GM19328 (cell line): Measurements from ENCODE around the gene MGAT2.
"Not testable (repeated sequence)": the region's sequence is repeated elsewhere in the genome, so short reads cannot be mapped to it uniquely, and the experiment has no call there.

Source experiments
- ATAC-seq: cut with Tn5 transposase; IDR thresholded peaks from one replicate; pipeline ENCODE4 v1.9.1; 2021; ENCODE audit warnings: mild to moderate bottlenecking, moderate library complexity; ENCODE audit not compliant: unreplicated experiment

The MGAT2 gene

DNA sequence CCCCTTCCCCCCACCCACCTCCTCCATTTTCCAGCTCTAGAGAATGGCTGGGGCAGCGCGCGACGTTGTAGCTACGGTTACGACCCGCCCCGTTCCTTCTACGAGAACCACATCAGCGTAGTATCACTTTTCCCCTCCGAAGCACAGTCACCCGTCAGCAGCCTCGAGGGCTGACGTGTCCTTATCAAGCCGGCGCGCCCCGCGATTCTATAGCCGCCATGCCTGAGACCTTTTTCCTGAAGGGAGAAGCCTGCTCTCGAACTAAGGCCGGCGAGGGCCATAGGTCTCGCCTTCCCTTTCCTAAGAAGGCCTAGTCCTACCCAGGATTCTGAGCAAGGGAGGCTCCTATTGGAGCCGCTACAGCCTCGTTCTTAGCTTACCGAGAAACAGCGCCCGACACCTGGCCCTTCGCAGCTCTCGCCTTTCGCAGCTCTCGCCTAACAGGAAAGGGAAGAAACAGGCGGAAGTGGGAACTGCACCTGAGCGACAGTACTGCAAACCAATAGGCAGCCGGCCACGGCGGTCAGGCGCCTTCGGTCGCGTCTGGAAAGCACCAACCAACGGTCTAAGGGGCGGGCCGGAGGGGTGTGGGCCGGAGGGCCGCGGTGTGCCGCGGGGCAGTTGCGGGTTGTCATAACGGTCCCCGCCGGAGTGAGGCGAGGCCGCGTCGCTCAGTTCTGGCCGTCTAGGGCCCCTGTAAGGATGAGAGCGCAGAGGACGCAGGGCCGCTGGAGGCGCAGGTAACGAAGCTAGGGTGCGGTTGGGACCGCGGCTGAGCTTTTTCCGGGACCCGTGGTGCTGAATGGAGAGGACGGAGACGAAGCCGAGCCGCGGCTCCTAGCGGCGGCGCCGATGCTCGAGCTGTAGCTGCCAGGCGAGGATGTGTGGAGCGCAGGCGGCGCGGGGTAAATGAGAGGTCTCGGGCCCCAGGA lies at the start of gene MGAT2, which contains the start of gene RPL36AL:
Gene MGAT2 (plus strand): TSS at position 618 of the 932 bp plus-strand sequence. CDS start 470 bp downstream, outside the sequence.
Gene RPL36AL (minus strand): TSS at position 445 of the 932 bp plus-strand sequence. CDS start 1,522 bp downstream, outside the sequence.
- ATAC-seq, result peak; percentile 94

DNA sequence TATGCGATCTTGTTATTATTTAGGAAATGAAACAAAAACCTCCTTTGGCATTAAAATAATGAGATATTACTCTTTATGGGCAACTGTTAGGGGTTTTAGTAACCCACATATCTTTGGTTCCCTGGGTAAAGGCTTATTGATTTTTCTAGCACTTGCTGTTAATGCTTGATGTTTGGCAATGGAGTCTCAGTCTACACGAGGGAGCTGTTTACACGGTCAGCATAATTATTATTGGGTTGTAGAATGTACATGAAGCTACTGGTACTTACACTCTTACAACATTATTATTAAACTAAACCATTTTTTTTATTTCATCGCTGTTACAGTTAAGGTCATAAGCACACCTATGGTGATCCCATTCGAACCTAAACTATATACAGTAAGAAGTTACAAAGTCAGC lies 46.6 kb upstream of the MGAT2 start:
- ATAC-seq, result no peak

DNA sequence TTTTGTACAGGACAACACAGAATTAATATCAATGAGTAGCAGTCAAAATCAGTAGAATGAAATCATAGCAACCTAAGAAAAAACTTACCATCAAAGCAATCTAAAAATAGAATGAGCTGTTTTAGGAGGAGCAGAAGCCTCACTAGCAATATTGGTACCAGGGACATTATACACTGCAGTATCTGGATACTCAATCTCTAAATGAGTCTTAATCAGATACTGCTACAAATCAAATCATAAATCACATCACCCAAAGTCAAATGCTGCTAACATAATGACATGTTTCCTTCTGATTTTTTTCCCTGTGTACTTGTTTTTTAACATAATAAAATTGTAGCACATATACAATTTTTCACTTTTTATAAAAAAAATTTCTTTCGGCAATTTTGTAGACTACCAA lies 42.5 kb upstream of the MGAT2 start:
- no peak for ATAC-seq

DNA sequence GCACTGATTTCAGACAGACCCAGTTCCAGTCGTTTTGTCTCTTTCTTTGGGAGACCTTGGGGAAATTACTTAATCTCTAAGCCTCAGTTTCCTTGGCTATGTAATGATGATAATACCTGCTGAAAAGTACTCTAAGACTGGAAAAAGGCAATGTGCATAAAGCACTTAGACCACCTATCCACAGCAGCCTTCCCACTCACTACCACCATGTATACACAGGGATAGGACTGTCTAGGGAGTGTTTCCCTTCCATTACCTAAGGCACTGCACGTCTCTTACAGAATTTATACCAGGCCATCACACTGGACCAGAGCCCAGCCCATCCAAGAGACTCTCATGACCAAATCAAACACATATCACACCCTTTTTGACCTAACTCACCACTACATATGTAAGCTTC lies 40.8 kb upstream of the MGAT2 start:
- no peak for ATAC-seq

DNA sequence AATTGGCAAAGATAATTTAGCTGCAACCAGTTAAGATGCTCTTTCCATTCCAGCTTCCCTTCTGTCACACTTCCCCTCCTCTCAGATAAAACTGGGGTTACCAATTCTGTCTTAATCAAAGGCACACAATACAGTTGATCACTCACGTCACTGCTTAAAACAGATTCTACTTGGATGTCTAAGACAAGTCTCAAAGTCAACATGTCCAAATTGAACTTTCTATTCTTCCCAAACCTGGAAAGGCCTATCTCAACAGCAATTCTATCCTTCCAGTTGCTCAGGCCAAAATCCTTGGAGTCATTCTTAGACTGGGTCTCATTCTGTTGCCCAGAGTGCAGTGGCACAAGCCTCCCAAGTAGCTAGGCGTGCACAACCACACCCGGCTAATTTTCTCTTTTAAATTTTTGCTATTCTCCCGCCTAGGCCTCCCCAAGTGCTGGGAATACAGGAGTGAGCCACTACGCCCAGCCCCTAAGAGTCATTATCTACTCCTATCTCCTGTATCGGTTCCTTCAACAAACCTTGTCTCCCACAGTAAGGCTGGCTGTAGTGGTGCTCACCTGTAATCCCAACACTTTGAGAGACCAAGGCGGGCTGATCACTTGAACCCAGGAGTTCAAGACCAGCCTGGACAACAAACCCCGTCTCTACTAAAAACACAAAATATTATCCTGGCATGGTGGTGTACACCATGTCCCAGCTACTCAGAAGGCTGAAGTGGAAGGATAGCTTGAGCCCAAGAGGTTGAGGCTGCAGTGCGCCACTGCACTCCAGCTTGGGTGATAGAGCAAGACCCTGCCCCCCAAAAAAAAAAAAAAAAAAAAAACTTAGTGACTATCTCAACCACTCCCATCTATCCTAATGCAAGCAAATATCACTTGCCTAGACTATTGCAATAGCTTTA lies 39.1 kb upstream of the MGAT2 start:
- ATAC-seq, result no peak

DNA sequence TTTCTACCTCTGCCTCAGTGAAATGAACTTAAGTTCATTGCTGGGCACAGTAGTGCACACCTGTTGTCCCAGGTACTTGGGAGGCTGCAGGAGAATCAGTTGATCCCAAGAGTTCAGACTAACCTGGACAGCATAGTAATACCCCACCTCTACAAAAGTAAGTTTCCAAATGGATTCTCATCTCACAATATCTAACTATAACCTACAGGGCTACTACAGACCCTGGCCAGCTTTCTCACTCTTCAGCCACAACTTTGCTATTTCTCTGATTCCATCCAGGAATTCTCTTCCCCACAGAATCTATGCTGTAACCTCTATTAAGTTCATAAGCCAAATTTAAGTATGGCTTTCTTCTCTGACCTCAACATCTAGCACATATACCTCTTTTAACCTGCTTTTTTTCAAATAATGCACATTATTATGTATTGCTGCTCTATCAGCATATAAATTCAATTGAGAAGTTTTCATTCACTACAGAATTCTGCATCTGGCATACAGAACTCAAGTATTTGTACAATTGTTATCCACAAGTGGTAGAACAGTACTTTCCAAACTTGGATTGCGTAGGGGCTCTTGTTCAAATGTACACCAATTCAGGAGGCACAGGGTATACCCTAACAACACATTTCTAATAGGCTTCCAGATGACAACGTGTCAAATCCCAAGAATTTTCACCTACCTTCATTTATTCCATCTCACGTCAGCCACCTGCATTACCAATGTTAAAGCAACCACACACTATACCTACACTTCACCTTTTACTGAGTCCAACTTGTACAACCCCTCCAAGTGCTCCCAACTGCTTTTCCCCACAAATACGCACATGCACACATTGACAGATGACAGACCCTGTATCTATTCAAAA lies 38.3 kb upstream of the MGAT2 start:
- no peak for ATAC-seq

DNA sequence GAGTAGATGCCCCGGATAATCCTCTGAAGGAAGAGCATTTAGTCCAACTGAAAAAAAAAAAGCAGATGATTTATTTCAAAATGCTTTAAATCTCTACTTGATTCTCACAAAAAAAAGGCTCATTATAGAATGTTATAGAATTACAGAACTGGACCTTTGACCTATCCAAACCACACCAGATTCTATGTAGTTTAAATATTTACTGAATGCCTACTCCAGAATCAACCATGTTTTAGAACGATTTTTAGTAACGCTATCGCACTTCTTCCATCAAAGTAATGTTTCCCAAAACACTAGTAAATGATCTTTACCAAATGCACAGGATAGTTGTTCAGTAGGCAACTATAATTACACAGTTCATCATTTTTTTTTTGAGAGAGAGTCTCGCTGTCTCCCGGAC lies 37.0 kb upstream of the MGAT2 start:
- no peak for ATAC-seq

DNA sequence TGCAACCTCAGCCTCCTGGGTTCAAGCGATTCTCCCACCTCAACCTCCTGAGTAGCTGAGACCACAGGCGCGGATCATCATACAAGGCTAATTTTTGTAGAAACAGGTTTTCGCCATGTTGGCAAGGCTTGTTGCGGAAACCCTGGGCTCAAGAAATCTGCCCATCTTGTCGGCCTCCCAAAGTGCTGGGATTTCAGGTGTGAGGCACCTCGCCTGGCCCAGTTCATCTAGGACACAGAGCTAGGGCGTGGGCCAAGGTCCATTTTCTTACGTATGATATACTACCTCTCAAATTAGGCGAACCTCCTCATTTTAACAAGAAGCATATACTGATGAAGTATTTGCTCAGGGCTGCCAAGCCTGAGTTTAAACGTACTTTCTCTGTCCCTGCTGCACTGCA lies 36.5 kb upstream of the MGAT2 start:
- ATAC-seq, result no peak

DNA sequence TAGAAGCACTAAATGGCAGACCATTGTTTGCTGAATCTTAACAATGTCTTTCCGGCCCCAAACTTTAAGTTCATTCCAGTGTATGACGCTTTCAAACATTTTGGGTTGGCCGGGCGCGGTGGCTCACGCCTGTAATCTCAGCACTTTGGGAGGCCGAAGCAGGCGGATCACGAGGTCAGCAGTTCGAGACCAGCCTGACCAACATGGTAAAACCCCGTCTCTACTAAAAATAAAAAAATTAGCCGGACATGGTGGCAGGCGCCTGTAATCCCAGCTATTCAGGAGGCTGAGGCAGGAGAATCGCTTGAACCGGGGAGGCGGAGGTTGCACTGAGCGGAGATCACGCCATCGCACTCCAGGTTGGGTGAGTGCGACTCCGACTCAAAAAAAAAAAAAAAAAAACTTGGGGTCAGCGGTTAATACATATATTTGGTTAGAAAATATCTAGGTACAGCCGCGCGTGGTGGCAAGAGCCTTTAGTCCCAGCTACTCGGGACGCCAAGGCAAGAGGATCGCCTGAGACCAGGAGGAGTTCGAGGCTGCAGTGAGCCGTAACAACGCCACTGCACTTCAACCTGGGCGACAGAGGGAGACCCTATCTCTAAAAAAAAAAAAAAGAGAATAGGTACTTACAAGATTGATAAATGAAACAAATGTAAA lies 35.5 kb upstream of the MGAT2 start:
- not testable (repeated sequence) for ATAC-seq

DNA sequence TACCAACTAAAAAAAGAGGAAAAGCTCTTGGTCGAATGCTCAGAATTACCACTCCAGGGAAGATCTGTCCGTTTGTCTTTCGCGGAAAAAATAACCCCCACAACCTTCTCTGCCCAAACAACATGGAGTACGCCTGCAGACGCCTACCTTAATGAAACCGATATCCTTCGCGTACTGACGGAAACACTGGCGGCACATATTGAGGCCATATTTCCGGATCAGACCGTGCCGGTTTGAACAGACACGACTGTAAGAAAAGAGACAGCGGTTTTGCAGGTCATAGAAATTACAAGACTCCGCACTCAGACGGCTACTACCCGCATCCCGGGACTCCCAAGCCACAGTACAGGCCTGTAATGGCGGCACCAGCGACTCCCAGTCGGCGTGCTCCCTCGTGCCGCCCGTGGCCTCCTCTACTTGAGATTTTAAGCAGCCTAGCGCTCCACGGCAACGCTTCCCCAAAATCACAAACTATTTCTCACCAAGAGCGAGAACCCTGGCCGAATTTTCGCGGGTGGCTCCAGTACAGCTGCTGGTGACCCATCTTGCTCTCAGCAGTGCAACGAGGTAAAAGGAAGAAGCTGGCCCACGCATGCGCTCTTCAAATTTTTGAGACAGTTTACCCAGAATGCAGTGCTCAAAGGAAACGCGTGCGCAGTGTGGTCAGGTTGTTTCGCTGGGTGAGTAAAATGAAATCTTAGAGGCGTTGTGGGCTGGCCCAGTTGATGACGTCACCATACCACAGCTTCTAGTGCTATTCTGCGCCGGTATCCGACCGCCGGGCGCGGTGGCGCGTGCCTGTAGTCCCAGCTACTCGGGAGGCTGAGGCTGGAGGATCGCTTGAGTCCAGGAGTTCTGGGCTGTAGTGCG lies 34.6 kb upstream of the MGAT2 start, which contains the start of gene RPS29:
Gene RPS29 (minus strand): TSS at position 578 of the 870 bp plus-strand sequence. CDS start 34 bp downstream, at position 544.
- peak; percentile 81 for ATAC-seq

DNA sequence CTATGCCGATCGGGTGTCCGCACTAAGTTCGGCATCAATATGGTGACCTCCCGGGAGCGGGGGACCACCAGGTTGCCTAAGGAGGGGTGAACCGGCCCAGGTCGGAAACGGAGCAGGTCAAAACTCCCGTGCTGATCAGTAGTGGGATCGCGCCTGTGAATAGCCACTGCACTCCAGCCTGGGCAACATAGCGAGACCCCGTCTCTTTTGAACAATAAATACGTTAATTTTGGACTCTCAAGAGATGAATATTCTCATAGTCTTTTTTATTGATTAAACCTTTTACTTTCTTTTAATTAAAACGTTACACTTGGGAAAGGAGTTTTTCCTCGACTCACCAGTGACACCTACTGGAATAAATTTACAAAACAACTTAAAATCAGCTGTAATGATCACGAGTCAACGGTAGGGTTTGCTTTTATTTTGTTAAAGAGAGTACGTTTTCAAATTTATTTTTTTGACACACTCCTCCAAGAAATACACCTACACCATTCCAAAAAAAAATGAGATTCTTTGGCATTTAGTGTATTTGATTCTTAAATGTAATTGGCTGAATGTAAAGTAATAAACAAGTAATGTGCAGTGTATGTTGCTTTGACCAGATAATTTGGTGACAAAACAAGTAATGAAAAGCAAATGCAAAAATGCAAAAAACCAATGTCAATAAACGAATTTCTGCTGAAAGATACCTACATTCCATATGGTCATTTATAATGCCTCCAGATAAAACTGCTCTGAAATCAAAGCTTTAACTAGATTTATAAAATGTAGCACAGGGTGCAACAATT lies 33.7 kb upstream of the MGAT2 start:
- ATAC-seq, result peak; percentile 22

DNA sequence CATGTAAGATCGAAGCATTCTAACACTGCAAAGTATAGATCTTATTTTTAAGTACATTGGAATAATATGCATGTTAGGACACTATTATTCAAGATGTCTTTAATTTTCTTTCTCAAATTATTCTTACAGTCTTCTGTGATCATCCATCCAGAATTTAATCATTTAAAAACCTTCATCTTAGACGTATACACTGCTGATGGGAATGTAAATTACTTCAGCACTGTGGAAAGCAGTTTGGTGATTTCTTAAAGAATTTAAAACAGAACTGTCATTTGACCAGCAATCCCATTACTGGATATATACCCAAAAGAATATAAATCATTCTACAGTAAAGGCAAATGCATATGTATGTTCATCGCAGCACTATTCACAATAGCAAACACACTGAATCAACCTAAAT lies 31.2 kb upstream of the MGAT2 start:
- ATAC-seq, result no peak

DNA sequence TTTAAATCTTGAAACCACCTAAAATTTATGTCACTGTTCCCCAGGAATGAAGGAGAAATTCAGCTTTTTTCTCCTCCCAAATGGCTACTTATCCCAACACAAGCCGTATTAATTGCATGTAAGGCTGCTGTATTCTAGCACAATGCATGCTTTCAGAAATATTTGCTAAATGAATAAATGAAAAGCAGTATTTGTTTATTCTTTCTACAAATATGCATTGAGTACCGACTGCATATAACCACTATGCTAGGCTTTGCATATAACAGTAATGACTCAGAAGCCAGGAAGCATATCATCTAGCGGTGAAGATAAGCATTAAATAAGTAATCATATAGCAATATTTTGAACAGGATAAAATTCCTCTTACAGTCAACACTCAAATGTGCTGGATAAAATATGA lies 27.6 kb upstream of the MGAT2 start:
- no peak for ATAC-seq

DNA sequence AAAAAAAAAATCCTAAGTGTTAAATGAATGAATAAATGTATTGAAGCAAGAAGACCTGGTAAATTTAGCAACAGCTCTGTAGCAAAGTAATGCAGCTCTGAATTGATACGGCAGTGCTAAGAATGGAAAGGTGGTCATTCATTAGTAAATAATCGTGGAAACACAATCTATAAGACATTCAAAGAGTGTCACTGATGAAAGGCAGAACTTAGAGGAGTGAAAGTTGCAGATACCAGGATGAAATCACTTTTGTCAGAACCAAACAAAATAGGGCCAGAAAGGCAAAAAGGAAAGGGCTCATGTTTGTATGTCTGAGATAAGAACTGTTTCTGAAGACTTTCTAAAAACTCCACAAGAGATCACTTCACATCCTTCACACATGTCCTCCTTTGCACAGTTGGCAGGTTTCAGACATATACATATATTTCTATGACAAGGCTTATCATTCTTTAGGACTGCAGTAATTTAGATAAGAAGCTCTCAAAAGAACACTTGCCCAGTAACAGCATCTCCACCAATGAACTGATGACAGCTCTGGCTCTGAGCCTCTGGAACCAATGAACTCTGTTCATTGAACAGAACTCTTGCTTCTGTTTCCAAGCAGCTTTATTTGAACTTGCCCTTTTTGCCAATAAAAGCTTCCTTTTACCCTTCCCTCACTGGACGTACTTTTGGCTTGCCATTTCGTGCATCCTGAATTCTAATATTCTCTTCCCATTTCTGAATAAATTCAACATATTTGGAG lies 26.1 kb upstream of the MGAT2 start:
- ATAC-seq, result peak; percentile 35

DNA sequence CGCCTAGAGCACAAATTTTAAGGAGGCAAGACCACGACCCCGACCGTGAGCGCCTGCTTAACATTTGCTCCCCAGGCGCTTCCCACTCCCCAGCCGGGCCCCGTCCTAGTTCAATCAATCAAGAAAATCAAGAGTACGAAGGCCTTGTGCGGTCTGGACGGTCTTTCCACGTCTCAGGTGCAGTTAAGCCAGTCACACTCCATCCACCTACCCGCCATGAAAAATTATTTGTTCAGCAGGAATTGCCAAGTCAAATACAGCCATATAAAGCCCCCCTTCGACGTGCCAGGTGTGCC lies 22.5 kb upstream of the MGAT2 start:
- no peak for ATAC-seq

DNA sequence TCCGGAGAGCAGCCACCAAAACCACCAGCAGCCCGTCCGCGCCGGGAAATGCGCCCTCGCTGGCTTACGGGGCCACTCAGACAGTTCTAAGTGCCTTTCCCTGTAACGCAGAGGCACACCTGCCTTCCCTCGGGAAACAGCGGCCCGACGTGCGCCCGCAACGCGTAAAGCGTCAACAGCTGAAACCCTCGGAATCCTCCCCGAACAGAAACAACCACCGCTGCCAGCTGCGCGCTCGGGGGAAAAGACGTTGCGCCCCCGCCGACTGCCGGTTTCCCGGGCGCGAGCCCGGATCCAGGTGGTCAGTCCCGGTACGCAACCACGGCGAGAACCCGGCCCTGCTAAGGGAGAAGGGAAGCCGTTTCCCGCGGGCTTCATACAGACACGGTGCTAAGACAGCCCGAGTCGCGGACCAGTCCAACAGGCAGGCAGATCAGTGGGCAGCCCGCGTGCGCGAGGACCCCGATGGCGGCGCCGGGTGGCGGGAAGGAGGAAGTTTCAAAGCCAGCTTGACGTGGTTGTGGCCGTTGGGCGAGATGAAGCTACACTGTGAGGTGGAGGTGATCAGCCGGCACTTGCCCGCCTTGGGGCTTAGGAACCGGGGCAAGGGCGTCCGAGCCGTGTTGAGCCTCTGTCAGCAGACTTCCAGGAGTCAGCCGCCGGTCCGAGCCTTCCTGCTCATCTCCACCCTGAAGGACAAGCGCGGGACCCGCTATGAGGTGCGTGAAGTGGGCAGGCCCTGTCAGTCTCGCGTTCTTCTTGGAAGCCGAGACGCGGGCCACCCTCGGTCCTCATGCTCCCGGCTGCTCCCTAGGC lies 21.9 kb upstream of the MGAT2 start, which contains the start of gene LRR1:
Gene LRR1 (plus strand): TSS at position 456 of the 816 bp plus-strand sequence. CDS start 81 bp downstream, at position 537.
- ATAC-seq, result no peak

DNA sequence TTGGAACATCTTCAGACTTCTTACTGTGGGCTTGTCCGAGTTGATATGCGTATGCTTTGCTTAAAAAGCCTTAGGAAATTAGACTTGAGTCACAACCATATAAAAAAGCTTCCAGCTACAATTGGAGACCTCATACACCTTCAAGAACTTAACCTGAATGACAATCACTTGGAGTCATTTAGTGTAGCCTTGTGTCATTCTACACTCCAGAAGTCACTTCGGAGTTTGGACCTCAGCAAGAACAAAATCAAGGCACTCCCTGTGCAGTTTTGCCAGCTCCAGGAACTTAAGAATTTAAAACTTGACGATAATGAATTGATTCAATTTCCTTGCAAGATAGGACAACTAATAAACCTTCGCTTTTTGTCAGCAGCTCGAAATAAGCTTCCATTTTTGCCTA lies 13.0 kb upstream of the MGAT2 start:
- no peak for ATAC-seq
